HEK293 (cell line): Measurements from ENCODE around the gene BRD3.

Experiments
- CTCF ChIA-PET: fragments of 350-600 bp; formaldehyde crosslinking; extraction: SDS; loops from one replicate; lab custom pipeline; 2021; ENCODE audit warnings: antibody characterized with exemption; lab: Yijun Ruan, JAX
- POLR2A ChIA-PET: fragments of 300-600 bp; formaldehyde crosslinking; extraction: SDS; loops from one replicate; lab custom pipeline; 2020; ENCODE audit warnings: antibody characterized with exemption, inconsistent platforms; lab: Yijun Ruan, JAX
- H3K27ac ChIP-seq: fragments of 200-500 bp; sonication (Bioruptor generic); 2 replicates; pipeline ENCODE4 v1.5.1; 2014; ENCODE audit warnings: low read depth, low read length, control low read depth, inconsistent platforms; ENCODE audit errors: extremely low read depth
- H3K36me3 ChIP-seq, 2 experiments: fragments of 200-500 bp in 1 of 2; sonication (Bioruptor generic) in 1 of 2; 1 replicate in 1 of 2; 2 replicates in 1 of 2; pipeline ENCODE4 v1.5.1; 2014 to 2017; ENCODE audit warnings: inconsistent platforms in 2 of 2, low read length in 2 of 2; ENCODE audit not compliant: control insufficient read depth in 2 of 2, insufficient read depth in 1 of 2
- H3K4me1 ChIP-seq: fragments of 200-500 bp; sonication (Bioruptor generic); 2 replicates; pipeline ENCODE4 v1.5.1; 2014; ENCODE audit warnings: mild to moderate bottlenecking, low read length, inconsistent platforms; ENCODE audit not compliant: control insufficient read depth, insufficient read depth
- H3K4me3 ChIP-seq: 2 replicates; pipeline ENCODE4 v1.5.1; 2011; ENCODE audit warnings: low read depth, mild to moderate bottlenecking, control low read depth, low read length, moderate library complexity
- H3K9me3 ChIP-seq: fragments of 200-500 bp; sonication (Bioruptor generic); 2 replicates; pipeline ENCODE4 v1.5.1; 2014; ENCODE audit warnings: low read depth, low read length, inconsistent platforms; ENCODE audit not compliant: control insufficient read depth, insufficient read depth
- EGR2 ChIP-seq: fragments of 450-650 bp; formaldehyde crosslinking; IDR thresholded peaks from 2 replicates; pipeline ENCODE4 v1.5.1; 2016; ENCODE audit warnings: low read depth, missing biosample characterization, missing genetic modification characterization
- PATZ1 ChIP-seq: fragments of 450-650 bp; formaldehyde crosslinking; IDR thresholded peaks from 2 replicates; pipeline ENCODE4 v1.5.1; 2016; ENCODE audit warnings: missing biosample characterization, missing genetic modification characterization
- PBX3 ChIP-seq: sonication (generic); formaldehyde crosslinking; IDR thresholded peaks from 2 replicates; pipeline ENCODE4 v1.8.1; 2022; ENCODE audit warnings: mild to moderate bottlenecking, moderate library complexity, missing genetic modification reagents
- RBAK ChIP-seq: fragments of 450-650 bp; formaldehyde crosslinking; IDR thresholded peaks from 2 replicates; pipeline ENCODE4 v1.5.1; 2016; ENCODE audit warnings: missing biosample characterization, missing genetic modification characterization
- SCRT2 ChIP-seq: fragments of 450-650 bp; formaldehyde crosslinking; IDR thresholded peaks from 2 replicates; pipeline ENCODE4 v1.5.1; 2016; ENCODE audit warnings: missing biosample characterization, missing genetic modification characterization
- ZBTB17 ChIP-seq: fragments of 450-650 bp; formaldehyde crosslinking; IDR thresholded peaks from 2 replicates; pipeline ENCODE4 v1.5.1; 2016; ENCODE audit warnings: missing biosample characterization, missing genetic modification characterization
- ZBTB26 ChIP-seq: fragments of 450-650 bp; formaldehyde crosslinking; optimal IDR thresholded peaks from 2 replicates; pipeline ENCODE3; 2016; ENCODE audit warnings: missing biosample characterization, mild to moderate bottlenecking, missing genetic modification characterization
- ZBTB44 ChIP-seq: fragments of 450-650 bp; IDR thresholded peaks from 2 replicates; pipeline ENCODE4 v1.5.1; 2018; ENCODE audit warnings: missing biosample characterization, mild to moderate bottlenecking, missing genetic modification characterization
- ZBTB8A ChIP-seq: fragments of 450-650 bp; formaldehyde crosslinking; IDR thresholded peaks from 2 replicates; pipeline ENCODE4 v1.5.1; 2016; ENCODE audit warnings: missing biosample characterization, missing genetic modification characterization
- ZEB2 ChIP-seq: fragments of 450-650 bp; formaldehyde crosslinking; IDR thresholded peaks from 2 replicates; pipeline ENCODE4 v1.5.1; 2016; ENCODE audit warnings: missing biosample characterization, missing genetic modification characterization
- ZFP41 ChIP-seq: fragments of 450-650 bp; formaldehyde crosslinking; IDR thresholded peaks from 2 replicates; pipeline ENCODE4 v1.5.1; 2016; ENCODE audit warnings: missing biosample characterization, missing genetic modification characterization, borderline replicate concordance
- ZNF335 ChIP-seq: fragments of 450-650 bp; formaldehyde crosslinking; conservative IDR thresholded peaks from 2 replicates; pipeline ENCODE4 v1.5.1; 2016; ENCODE audit warnings: missing biosample characterization, missing genetic modification characterization
- ZNF510 ChIP-seq: fragments of 450-650 bp; formaldehyde crosslinking; IDR thresholded peaks from 2 replicates; pipeline ENCODE4 v1.5.1; 2018; ENCODE audit warnings: mild to moderate bottlenecking, missing genetic modification characterization, missing biosample characterization; ENCODE audit not compliant: insufficient replicate concordance
- ZNF530 ChIP-seq: fragments of 450-650 bp; formaldehyde crosslinking; IDR thresholded peaks from 2 replicates; pipeline ENCODE4 v1.5.1; 2016; ENCODE audit warnings: low read depth, missing biosample characterization, missing genetic modification characterization
- ZNF580 ChIP-seq: fragments of 450-650 bp; formaldehyde crosslinking; IDR thresholded peaks from 2 replicates; pipeline ENCODE4 v1.5.1; 2016; ENCODE audit warnings: missing biosample characterization, missing genetic modification characterization
- ZNF660 ChIP-seq: fragments of 450-650 bp; IDR thresholded peaks from 2 replicates; pipeline ENCODE4 v1.5.1; 2018; ENCODE audit warnings: missing biosample characterization, mild to moderate bottlenecking, missing genetic modification characterization
- ZNF791 ChIP-seq: fragments of 450-650 bp; formaldehyde crosslinking; IDR thresholded peaks from 2 replicates; pipeline ENCODE4 v1.5.1; 2016; ENCODE audit warnings: missing biosample characterization, missing genetic modification characterization
- TF ChIP-seq, protein P1 (sequence below): fragments of 450-650 bp; formaldehyde crosslinking; conservative IDR thresholded peaks from 2 replicates; pipeline ENCODE4 v1.5.1; 2016; ENCODE audit warnings: low read depth, missing biosample characterization, missing genetic modification characterization
- TF ChIP-seq, protein P2 (sequence below): fragments of 450-650 bp; IDR thresholded peaks from 2 replicates; pipeline ENCODE4 v1.5.1; 2018; ENCODE audit warnings: missing biosample characterization, missing genetic modification characterization

Gene BRD3

GRCh38 chr9:134068744-134069479 is 1.1 kb upstream of the BRD3 start (continued):
- TF ChIP-seq, protein P1, sequence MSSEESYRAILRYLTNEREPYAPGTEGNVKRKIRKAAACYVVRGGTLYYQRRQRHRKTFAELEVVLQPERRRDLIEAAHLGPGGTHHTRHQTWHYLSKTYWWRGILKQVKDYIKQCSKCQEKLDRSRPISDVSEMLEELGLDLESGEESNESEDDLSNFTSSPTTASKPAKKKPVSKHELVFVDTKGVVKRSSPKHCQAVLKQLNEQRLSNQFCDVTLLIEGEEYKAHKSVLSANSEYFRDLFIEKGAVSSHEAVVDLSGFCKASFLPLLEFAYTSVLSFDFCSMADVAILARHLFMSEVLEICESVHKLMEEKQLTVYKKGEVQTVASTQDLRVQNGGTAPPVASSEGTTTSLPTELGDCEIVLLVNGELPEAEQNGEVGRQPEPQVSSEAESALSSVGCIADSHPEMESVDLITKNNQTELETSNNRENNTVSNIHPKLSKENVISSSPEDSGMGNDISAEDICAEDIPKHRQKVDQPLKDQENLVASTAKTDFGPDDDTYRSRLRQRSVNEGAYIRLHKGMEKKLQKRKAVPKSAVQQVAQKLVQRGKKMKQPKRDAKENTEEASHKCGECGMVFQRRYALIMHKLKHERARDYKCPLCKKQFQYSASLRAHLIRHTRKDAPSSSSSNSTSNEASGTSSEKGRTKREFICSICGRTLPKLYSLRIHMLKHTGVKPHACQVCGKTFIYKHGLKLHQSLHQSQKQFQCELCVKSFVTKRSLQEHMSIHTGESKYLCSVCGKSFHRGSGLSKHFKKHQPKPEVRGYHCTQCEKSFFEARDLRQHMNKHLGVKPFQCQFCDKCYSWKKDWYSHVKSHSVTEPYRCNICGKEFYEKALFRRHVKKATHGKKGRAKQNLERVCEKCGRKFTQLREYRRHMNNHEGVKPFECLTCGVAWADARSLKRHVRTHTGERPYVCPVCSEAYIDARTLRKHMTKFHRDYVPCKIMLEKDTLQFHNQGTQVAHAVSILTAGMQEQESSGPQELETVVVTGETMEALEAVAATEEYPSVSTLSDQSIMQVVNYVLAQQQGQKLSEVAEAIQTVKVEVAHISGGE (tag by site-specific recombination), result 0 out of 2 replicates have a peak, but pooled peaks have one; percentile 6
- TF ChIP-seq ZNF530 (tag by site-specific recombination) (no peak), ZNF510 (no peak), ZBTB44 (tag by site-specific recombination) (no peak), ZNF580 (tag by site-specific recombination) (0 out of 2 replicates have a peak, but pooled peaks have one; percentile 27), ZBTB17 (tag by site-specific recombination) (peak; percentile 67), EGR2 (tag by site-specific recombination) (peak; percentile 82), ZEB2 (tag by site-specific recombination) (peak; percentile 45), RBAK (tag by site-specific recombination) (no peak)
- TF ChIP-seq, protein P2, sequence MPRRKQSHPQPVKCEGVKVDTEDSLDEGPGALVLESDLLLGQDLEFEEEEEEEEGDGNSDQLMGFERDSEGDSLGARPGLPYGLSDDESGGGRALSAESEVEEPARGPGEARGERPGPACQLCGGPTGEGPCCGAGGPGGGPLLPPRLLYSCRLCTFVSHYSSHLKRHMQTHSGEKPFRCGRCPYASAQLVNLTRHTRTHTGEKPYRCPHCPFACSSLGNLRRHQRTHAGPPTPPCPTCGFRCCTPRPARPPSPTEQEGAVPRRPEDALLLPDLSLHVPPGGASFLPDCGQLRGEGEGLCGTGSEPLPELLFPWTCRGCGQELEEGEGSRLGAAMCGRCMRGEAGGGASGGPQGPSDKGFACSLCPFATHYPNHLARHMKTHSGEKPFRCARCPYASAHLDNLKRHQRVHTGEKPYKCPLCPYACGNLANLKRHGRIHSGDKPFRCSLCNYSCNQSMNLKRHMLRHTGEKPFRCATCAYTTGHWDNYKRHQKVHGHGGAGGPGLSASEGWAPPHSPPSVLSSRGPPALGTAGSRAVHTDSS (tag by site-specific recombination), result no peak

DNA sequence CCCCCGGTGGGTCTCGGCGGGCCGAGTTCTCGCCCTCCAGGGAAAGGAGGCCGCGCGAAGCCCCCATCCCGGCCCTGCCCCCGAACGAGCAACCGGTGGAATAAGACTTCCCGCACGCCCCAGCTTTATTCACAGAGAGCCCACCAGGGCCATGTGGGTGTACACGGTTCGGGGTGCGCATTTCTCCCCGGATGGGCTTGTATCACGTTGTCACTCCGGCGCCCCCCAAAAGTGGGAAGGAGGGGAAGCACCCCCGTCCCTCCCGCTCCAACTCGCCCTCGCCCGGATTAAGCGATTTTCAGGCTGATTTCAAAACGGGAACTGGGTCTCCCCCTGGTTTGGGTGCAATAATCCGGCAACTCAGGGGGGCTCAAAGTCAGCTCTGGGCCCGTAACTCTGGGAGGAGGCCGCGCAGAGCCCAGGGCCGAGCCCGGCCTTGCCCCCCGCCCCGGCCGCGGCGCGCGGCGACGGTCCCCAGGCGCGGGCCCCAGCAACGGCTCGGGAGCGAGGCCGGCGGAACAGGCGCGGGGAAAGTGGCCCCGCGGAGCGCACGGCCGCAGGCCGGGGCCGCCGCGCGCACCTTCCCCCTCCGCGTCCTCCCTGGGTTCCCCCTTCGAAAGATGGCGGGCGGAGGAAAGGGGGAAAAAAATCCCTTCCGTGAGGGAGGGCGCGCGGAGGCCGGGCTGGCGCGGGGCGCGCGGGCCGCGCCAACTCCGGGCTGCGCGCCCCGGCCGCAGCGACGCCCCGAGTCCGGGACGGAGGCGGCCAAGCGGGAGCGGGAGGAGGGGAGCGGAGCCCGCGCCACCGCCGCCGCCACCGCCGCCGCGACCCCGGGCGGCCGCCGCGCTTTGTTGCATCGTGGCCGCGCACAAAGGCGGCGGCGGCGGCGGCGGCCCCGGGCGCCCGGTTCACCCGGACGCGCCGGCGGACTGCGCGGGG is 644 bp downstream of the BRD3 start:
- peak overlapping the region; percentile 92 for H3K27ac ChIP-seq
- ChIA-PET POLR2A (interaction anchor here (0.5 to 0.9 kb wide), 2 partner anchors 16 to 68 kb away, joined by 3 to 4 read pairs; no protein-coding TSS in a partner anchor), CTCF (interaction anchor here (0.7 kb wide), 2 partner anchors 22 to 160 kb away, joined by 3 read pairs; no protein-coding TSS in a partner anchor)
- H3K36me3 ChIP-seq, result peaks cover 0 to 6% of the 10 kb centered on the region in 2 experiments; a peak in 2 of 3 replicates
- H3K9me3 ChIP-seq, result no peaks in the 10 kb centered on the region
- no peaks in the 10 kb centered on the region for H3K4me1 ChIP-seq
- peak overlapping the region; percentile 50 for H3K4me3 ChIP-seq
- TF ChIP-seq ZNF660 (tag by site-specific recombination), result no peak
- TF ChIP-seq ZBTB26 (tag by site-specific recombination), result peak; percentile 66
- TF ChIP-seq SCRT2 (tag by site-specific recombination), result peak; percentile 88
- peak; percentile 14; the same call in 1 of the 2 replicates for TF ChIP-seq ZNF335 (tag by site-specific recombination)
- TF ChIP-seq ZNF791, result no peak
- peak; percentile 40; the same call in 1 of the 2 replicates for TF ChIP-seq PATZ1 (tag by site-specific recombination)
- TF ChIP-seq ZBTB8A, result peak; percentile 57; the same call in 1 of the 2 replicates
- TF ChIP-seq ZFP41 (tag by site-specific recombination), result no peak
- peak; percentile 46; the same call in 1 of the 2 replicates for TF ChIP-seq PBX3 (CRISPR knock-in tag)
